NCI-H510A (cell line): ENCODE data around the gene SLC22A17.
"Not testable (repeated sequence)": the region's sequence is repeated elsewhere in the genome, so short reads cannot be mapped to it uniquely, and the experiment has no call there.

Source experiments
- DNase-seq: peaks from one replicate; lab custom pipeline; 2025; lab: John Stamatoyannopoulos, UW

SLC22A17 gene

DNA sequence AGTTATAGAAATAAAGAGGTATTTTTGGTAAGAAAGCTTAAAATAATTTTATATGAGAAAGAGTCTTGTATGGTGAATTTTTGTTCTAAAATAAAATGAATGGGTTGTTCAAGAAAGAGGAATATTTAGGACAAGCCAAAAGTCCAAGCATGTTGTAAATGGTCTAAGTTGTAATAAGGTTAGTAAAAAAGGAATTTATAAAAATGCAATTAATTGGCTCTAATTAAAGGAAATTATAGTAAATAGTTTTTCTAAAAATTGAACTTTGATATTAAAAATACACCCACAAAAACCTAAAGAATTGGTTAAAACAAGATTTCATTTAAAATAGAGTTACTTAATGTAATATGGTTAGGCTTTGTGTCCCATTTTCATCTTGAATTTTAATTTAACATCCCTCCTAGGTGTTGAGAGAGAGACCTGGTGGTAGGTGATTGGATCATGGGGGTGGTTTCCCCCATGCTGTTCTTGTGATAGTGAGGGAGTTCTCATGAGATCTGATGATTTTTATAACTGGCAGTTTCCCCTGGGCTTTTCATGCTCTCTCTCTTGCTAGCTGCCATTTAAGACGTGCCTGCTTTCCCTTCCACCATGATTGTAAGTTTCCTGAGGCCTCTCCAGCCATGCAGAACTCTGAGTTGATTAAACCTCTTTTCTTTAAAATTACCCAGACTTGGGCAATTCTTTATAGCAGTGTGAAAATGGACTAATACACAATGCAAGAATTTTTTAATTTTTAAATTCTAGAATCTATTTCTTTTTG is 13.0 kb downstream of the SLC22A17 start:
- no peak for DNase-seq

DNA sequence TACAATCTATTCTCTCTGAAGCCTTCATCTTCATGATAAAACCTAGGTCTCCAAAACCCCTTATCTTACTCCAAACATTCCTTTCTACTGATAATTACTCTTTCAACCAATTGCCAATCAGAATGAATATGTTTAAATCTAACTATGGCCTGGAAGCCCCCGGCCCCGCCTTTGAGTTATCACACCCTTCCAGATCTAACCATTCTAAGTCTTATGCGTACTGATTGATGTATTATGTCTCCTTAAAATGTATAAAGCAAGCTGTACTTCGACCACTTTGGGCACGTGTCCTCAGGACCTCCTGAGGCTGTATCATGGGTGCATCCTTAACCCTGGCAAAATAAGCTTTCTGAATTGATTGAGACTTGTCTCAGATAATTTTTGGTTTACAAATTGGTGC is 17.1 kb downstream of the SLC22A17 start:
- no peak for DNase-seq

DNA sequence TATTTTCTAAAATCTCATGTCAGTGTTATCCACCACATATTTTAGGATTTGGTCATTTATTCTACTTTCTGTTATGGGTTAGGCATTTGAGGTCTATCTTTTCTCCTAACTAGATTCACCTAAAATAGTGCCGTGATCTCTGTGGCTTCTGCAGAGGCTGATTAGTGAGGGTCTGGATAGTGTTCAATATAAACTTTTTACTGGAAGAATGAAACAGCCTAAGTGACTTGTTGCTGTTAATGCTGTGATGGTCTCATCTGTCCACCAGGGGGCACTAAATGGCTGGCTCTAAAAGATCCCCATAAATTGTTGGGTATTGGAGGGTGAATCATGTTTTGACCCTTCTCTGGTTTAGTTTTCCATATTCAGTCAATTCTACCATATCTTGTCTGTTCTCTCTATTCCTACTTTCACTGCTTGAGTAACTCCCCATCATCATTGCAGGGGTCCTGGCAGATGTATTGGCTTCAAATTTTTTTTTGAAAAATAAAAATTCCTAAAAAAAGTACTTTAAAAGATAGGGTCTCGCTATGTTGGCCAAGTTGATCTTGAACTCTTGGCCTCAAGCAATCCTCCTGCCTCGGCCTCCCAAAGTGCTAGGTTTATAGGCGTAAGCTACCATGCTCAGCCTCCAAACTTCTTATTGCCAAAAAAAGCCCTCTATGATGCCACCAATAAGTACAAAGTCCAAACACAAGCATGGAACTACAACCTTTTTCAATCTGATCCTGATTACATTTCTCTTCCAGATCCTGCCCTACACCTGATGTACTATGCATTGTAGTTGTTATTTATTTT is 24.5 kb downstream of the SLC22A17 start:
- DNase-seq = no peak

DNA sequence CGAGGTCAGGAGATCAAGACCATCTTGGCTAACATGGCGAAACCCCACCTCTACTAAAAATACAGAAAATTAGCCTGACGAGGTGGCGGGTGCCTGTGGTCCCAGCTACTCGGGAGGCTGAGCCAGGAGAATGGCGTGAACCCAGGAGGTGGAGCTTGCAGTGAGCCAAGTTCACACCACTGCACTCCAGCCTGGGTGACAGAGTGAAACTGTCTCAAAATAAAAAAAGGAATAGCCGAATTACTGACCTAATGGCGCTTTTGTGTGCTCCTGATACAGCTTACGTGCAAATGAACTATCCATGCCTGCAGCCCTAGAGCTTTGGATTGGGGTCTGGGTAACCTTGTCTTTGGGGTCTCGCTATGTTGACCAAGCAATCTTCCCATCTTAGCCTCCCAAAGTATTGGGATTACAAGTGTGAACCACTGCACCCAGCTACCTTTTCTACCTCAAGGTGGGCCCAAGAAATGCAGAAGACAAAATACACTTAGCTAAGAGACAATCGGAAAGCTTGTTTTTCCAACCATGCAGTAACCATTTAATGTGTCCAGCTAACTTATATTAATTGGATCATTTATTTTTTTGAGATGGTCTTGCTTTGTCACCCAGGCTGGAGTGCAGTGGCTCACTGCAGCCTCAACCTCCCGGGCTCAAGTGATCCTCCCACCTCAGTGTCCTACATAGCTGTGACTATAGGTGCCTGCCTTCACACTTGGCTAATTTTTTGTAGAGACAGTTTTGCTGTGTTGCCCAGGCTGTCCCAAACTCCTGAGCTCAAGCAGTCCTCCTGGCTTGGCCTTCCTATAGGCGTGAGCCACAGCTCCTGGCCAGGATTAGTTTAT is 26.0 kb downstream of the SLC22A17 start:
- no peak for DNase-seq

DNA sequence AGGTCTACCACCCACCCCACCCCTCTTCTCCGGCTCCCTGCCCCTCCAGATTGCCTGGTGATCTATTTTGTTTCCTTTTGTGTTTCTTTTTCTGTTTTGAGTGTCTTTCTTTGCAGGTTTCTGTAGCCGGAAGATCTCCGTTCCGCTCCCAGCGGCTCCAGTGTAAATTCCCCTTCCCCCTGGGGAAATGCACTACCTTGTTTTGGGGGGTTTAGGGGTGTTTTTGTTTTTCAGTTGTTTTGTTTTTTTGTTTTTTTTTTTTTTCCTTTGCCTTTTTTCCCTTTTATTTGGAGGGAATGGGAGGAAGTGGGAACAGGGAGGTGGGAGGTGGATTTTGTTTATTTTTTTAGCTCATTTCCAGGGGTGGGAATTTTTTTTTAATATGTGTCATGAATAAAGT is 26.9 kb downstream of the SLC22A17 start:
- DNase-seq = not testable (repeated sequence)

DNA sequence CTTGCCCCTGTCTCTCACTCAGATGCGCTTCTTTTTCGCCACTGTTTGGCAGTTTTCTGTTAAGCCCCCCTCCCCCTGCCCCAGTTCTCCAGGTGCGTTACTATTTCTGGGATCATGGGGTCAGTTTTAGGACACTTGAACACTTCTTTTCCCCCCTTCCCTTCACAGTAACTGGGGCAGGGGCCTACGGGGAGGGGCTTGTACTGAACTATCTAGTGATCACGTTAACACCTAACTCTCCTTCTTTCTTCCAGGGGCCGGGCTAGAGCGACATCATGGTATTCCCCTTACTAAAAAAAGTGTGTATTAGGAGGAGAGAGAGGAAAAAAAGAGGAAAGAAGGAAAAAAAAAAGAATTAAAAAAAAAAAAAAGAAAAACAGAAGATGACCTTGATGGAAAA is 27.7 kb downstream of the SLC22A17 start:
- no peak for DNase-seq

DNA sequence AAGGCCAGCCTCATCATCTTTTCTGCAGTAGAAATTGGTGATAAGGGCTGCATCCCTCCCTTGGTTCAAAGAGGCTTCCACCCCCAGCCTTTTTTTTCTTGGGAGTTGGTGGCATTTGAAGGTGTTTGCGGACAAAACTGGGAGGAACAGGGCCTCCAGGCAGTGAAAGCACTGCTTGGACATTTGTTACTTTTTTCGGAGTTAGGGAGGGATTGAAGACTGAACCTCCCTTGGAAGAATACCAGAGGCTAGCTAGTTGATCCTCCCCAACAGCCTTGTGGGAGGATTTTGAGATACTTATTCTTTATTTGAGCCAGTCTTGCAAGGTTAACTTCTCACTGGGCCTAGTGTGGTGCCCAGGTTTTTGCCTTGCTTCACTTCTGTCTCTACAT is 28.2 kb downstream of the SLC22A17 start:
- no peak for DNase-seq

DNA sequence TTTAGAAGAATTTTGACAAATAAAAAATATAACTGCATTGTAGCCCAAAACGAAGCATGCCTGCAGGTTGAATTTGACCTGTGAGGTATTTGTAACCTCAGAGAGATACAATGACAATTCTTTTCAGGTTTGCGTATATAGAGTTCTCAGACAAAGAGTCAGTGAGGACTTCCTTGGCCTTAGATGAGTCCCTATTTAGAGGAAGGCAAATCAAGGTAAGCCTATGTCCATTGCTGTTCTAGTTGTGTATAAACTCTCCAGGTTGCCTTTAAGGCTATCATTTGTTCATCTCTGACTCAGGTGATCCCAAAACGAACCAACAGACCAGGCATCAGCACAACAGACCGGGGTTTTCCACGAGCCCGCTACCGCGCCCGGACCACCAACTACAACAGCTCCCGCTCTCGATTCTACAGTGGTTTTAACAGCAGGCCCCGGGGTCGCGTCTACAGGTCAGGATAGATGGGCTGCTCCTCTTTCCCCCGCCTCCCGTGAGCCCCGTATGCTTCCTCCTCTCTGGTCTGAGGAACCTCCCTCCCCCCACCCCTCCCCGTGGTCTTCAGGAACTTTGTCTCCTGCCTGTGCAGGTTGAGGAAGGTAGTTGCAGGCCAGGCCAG is 28.7 kb downstream of the SLC22A17 start:
- DNase-seq = no peak

DNA sequence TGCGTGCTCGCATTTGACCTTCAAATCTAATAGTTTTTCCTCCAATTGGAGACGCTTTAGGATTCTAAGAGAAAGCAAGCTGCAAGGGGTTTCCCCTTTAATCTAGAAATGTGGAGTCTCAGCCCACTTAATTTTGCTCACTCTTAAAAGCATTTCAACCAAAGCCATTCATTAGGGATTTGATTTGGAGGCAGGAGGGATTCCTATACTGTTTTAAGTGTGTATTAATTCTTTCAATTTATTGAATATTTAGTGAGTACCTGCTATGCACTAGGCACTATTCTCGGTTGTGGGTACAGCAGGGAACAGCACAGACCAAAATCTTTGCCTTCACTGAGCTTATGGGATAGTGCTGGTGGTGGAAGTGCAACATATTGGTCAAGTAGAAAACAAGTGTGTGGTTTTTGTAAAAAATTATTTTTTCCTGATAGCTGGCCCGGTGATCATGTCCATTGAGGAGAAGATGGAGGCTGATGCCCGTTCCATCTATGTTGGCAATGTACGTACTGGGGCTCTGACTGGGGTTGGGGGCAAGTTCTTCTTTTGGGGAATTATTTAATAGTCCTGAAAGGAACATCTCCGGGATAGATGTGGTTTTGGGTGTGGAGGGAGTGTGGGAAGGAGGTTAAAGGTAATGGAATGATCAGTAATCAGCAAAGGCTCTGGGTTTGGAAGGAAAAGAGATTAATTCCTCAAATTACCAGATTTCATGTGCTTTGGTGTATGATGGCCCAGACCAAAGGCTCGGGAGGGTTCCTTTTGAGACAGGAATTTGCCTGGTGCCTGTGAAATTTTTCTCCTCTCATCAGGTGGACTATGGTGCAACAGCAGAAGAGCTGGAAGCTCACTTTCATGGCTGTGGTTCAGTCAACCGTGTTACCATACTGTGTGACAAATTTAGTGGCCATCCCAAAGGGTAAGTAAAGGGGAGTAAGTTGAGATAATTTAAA is 29.8 kb downstream of the SLC22A17 start:
- DNase-seq = no peak

DNA sequence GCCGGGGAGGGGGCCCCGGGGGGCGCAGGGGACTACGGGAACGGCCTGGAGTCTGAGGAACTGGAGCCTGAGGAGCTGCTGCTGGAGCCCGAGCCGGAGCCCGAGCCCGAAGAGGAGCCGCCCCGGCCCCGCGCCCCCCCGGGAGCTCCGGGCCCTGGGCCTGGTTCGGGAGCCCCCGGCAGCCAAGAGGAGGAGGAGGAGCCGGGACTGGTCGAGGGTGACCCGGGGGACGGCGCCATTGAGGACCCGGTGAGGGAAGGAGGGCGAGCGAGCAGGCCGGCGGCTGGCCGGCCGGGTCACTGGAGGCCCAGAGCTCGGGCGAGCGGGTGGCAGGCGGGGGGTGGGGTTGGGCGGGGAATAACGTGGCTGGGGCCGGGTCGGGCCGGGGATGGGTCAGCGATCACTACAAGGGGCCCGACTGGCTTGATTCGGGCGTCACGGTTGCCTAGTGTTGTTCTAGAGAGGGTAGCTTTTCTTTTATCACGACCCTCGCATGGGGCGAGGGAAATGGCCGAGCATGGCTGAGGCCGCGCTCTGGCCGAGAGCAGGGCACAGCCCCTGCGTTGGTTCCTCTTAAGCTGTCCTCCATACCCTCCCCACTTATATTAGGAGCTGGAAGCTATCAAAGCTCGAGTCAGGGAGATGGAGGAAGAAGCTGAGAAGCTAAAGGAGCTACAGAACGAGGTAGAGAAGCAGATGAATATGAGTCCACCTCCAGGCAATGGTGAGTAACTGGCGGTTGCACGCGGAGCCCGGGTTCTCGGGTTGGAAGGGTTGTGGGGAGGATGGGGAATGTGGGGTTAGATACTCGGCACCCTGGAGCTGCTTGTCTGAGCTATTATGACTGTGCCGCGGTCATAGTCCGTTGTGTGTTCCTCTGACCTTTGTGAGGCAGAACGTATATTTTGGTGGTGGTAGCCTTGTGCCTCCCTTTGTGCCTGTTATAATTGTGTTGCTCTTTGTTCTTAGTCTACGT is 30.8 kb downstream of the SLC22A17 start:
- no peak for DNase-seq

DNA sequence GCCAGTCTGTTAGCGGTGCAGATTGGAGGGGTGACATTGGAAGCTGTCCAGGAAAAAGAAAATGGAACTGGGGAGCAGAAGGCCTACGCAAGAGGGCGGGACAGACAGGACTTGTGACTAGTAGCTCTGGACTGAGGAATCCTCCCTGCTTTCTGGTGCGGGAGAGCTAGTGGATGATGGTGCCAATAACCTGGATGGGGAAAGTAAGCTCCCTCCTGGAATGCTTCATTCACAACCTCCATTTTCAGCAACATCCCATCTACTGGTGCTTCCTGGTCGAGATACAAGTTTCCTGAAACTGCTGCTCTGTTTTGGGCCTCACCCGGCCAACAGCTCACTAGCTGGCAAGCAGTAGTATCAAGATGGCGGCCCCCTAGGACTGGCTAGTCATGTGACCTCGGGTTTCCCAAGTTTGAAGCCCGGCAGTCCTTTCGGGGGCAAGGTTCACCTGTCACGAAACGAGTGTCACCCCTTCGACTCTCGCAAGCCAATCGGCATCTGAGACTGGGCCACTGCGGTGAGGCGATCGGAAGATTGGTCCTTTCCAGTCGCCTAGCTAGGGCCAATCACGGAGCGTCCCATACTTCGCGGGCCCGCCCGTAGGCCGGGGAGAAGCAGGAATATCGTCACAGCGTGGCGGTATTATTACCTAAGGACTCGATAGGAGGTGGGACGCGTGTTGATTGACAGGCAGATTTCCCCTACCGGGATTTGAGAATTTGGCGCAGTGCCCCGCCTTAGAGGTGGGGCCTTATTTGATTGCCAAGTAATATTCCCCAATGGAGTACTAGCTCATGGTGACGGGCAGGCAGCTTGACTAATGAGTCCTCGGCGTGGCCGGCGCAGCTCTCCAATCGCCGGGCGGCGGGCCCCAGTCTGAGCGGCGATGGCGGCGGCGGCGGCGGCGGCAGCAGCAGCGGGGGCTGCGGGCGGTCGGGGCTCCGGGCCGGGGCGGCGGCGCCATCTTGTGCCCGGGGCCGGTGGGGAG is 31.8 kb downstream of the SLC22A17 start, which contains the start of gene PABPN1:
PABPN1 (plus strand) TSS at position 874 of the 988 bp plus-strand sequence; CDS start at position 887, 13 bp downstream.
- peak; percentile 100 for DNase-seq

DNA sequence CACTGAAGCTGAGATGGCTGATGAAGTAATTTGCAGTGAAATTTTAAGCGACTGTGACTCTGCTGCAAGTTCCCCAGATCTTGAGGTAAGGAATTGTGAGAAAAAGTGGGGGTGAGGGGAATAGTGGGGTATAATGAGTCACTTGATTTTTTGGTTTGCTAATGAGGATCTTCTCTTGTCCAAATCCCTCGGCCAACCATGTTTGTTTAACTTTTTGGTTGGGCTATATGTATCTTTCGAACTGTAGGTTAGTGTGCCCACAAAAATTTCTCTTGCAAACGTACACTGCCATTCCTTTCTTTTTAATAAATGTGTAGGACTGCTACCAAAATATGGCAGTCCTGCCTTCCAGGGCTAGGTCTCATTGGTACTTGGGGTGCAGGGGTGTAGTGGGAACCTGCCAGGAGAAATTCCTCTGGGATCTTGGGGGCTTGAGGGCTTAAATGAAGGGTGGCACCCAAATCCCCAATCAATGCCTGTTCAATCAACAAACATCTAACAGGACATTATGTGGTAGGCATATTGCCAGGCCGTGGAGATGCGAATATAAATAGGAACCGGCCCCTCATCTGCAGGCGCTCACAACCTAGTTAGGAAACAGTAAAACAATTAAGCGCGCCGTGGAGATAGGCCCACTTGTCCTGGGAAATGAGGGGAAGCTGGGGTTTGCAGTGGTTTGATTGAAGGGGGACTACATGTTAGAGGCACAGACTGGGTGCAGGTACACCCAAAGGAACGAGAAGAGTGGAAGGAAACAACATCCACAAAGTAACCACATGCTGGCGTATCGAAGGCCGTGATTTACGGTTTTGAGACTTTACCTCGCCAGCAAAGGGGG is 32.7 kb downstream of the SLC22A17 start:
- DNase-seq = no peak

DNA sequence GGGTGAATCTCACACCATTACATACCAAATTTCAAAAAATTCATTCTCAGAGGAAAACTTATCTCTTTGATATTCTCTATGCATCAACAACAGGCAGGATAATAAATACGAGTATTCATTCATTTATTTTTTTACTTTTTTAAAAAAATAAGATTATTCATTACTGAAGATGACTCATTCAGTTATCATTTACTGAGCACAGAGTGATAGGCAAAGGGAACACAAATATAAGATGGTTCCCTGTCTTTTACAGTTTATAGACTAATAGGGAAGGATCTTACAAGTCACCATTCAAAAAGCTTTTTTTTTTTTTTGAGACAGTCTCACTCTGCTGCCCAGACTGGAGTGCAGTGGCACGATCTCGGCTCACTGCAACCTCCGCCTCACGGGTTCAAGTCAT is 36.4 kb downstream of the SLC22A17 start:
- no peak for DNase-seq

DNA sequence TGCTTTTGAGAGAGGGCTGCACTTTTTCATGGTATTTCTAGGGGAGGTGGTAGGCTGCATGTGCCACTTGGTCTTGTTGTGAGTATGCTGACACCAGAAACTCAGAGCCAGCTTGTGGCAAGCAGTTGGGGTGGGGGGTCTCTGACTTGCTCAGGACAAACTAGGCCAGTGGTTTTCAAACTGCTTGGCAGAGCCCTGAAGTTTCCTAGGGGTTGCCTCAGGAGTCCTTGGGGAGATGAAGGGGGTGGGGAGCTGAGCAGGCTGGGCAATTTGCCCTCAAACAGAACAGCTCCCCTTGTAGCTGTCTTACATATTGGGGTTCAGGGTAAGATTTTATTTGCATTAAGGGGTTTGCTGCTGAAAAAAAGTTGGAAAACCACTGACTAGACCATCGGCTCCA is 42.1 kb downstream of the SLC22A17 start:
- DNase-seq = no peak

DNA sequence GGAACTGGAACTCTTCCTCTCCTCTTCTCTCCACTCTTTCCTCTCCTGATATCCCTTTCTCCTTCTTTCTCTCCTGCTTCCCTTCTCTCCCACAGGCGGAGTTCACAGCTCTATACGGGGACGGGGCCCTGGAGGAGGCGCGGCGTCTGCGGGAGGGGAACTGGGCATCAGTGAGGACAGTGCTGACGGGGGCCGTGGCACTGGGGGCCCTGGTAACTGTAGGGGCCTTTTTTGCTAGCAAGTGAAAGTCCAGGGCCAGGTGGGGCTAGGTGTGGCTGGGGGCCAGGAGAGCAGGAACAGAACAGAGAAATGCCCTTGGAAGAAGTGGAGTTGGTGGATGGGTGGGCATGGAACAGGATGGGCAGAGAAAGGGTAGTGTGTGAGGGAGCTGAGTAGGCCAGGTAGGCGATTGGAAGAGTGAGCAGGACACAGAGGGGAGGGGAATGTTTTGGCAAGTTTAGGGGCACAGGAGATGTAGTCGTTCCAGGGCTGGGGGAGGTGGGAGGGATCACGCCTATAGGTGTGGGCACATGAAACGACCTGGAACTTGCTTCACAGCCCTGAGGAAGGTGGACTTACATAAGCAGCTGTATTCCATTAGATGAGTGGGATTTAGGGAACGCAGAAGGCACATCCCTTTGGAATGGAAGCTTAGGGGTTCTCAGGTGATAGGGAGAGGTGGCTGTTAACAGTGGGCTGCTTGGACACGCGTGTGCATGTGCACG is 43.8 kb downstream of the SLC22A17 start:
- DNase-seq = no peak
